Peyer's patch (tissue), 4 donors: Measurements from ENCODE around the gene FLT3. TPM values are rescaled to one million over a fixed set of nuclear protein-coding genes. Genes with fewer than 3 reads are reported as not detected.
"Not testable (repeated sequence)": the region's sequence is repeated elsewhere in the genome, so short reads cannot be mapped to it uniquely, and the experiment has no call there.

Source experiments
- DNase-seq, 3 donors: peaks; one replicate each; pipeline ENCODE4 v3.0.0-alpha.2; 2017 to 2019
- H3K27ac ChIP-seq, 4 donors: fragments of 200-600 bp; sonication (generic); one replicate each; pipeline ENCODE4 v1.5.1; 2016 to 2019
- H3K27me3 ChIP-seq, 2 donors: fragments of 200-600 bp; sonication (generic); one replicate each; pipeline ENCODE4 v1.5.1; 2019
- H3K36me3 ChIP-seq, 3 donors: fragments of 200-600 bp; sonication (generic); one replicate each; pipeline ENCODE4 v1.5.1; 2016 to 2019
- H3K4me1 ChIP-seq, 4 donors: fragments of 200-600 bp; sonication (generic); one replicate each; pipeline ENCODE4 v1.5.1; 2016 to 2019
- H3K4me3 ChIP-seq, 4 donors: fragments of 200-600 bp; sonication (generic); 1 replicate in 3 of 4; 2 replicates in 1 of 4; pipeline ENCODE4 v1.5.1; 2016 to 2019; ENCODE audit warnings: mild to moderate bottlenecking in 1 of 4
- H3K9me3 ChIP-seq, 4 donors: fragments of 200-600 bp; sonication (generic); one replicate each; pipeline ENCODE4 v1.5.1; 2016 to 2019; ENCODE audit warnings: mild to moderate bottlenecking in 1 of 4
- CTCF ChIP-seq, 6 experiments: fragments of 450-650 bp in 4 of 6; fragments of 200-600 bp in 2 of 6; sonication (generic) in 1 of 6; IDR thresholded peaks; one replicate each; pipeline ENCODE4 v1.5.1; 2017 to 2019; ENCODE audit warnings: antibody characterized with exemption in 6 of 6, mild to moderate bottlenecking in 3 of 6, moderate library complexity in 1 of 6
- POLR2A ChIP-seq, 2 donors: fragments of 450-650 bp; IDR thresholded peaks; one replicate each; pipeline ENCODE4 v1.5.1; 2017; ENCODE audit warnings: antibody characterized with exemption in 2 of 2, mild to moderate bottlenecking in 2 of 2, moderate library complexity in 2 of 2
- total RNA-seq, 4 donors: library from RNA; depleted of rRNA; stranded (reverse); fragments of >200 nt; gene quantifications; one replicate each; pipeline ENCODE4 v1.1.0, GENCODE V29; 2016

FLT3 gene
- total RNA-seq, 4 donors from 2014 or later = 0.38 to 10.7 (median 0.67) TPM; not detected in 1

- Histone ChIP-seq H3K36me3 (no peaks in the 10 kb centered on the region), H3K9me3 (no peaks in the 10 kb centered on the region), H3K4me3 (no peak overlapping the region), H3K4me1 (no peaks in the 10 kb centered on the region), H3K27me3 (no peaks in the 10 kb centered on the region), H3K27ac (no peak overlapping the region)
- TF ChIP-seq CTCF (IDR thresholded peaks at IDR 0.05) (no peak), POLR2A (IDR thresholded peaks at IDR 0.05) (no peak)
- no peak for DNase-seq
Measured at GRCh38 chr13:28041501-28041900, 58.9 kb downstream of the FLT3 start.

GRCh38 chr13:28041031-28041461, 59.3 kb downstream of the FLT3 start:
- no peaks in the 10 kb centered on the region for H3K36me3 ChIP-seq
- no peaks in the 10 kb centered on the region for H3K4me1 ChIP-seq
- H3K4me3 ChIP-seq = no peak overlapping the region
- TF ChIP-seq CTCF (IDR thresholded peaks at IDR 0.05) (no peak), POLR2A (IDR thresholded peaks at IDR 0.05) (no peak)
- DNase-seq = no peak
- no peaks in the 10 kb centered on the region for H3K27me3 ChIP-seq
- H3K27ac ChIP-seq = no peak overlapping the region
- H3K9me3 ChIP-seq = no peaks in the 10 kb centered on the region

GRCh38 chr13:28037399-28037798, 63.0 kb downstream of the FLT3 start:
- TF ChIP-seq CTCF (IDR thresholded peaks at IDR 0.05) (no peak), POLR2A (IDR thresholded peaks at IDR 0.05) (no peak)
- no peak overlapping the region for H3K27ac ChIP-seq
- no peaks in the 10 kb centered on the region for H3K27me3 ChIP-seq
- no peak overlapping the region for H3K4me3 ChIP-seq
- DNase-seq = no peak
- no peaks in the 10 kb centered on the region for H3K4me1 ChIP-seq
- no peaks in the 10 kb centered on the region for H3K36me3 ChIP-seq
- no peaks in the 10 kb centered on the region for H3K9me3 ChIP-seq

GRCh38 chr13:28035146-28035782, 65.1 kb downstream of the FLT3 start:
- DNase-seq = no peak
- no peaks in the 10 kb centered on the region for H3K9me3 ChIP-seq
- H3K4me1 ChIP-seq = no peaks in the 10 kb centered on the region
- TF ChIP-seq CTCF (IDR thresholded peaks at IDR 0.05) (no peak), POLR2A (IDR thresholded peaks at IDR 0.05) (no peak)
- no peaks in the 10 kb centered on the region for H3K27me3 ChIP-seq
- H3K36me3 ChIP-seq = no peaks in the 10 kb centered on the region
- no peak overlapping the region for H3K4me3 ChIP-seq
- no peak overlapping the region for H3K27ac ChIP-seq

GRCh38 chr13:28033894-28034655, 66.3 kb downstream of the FLT3 start:
- Histone ChIP-seq H3K36me3 (no peaks in the 10 kb centered on the region), H3K9me3 (no peaks in the 10 kb centered on the region), H3K4me1 (no peaks in the 10 kb centered on the region), H3K27ac (no peak overlapping the region), H3K27me3 (no peaks in the 10 kb centered on the region), H3K4me3 (no peak overlapping the region)
- no peak for DNase-seq
- TF ChIP-seq POLR2A (IDR thresholded peaks at IDR 0.05) (no peak), CTCF (IDR thresholded peaks at IDR 0.05) (no peak)

- not testable (repeated sequence) for H3K4me1 ChIP-seq, H3K9me3 ChIP-seq, H3K27ac ChIP-seq, H3K27me3 ChIP-seq, H3K4me3 ChIP-seq, DNase-seq, H3K36me3 ChIP-seq
Measured at GRCh38 chr13:28032438-28032837, 67.9 kb downstream of the FLT3 start.
